ENCODE data around the gene AP1G2.

AP1G2 gene

DNA sequence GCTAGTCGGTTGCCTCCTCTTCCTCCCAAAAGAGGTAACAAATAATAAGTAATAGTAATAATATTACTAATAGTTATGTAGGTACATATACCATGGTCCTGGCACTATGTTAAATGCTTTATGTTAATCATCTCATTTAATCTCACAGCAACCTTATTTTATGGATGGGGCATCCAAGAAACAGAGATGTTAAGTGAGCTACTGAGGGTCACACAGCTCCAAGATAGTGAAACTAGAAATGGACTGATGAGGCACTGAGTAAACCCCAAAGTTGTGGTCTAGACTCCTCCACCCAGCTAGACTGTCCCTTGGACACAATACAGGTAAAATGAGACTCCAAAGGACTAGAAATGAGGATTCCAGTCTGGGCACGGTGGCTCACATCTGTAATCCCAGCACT, 31.1 kb downstream of the AP1G2 start:
- DNase-seq: no peak

DNA sequence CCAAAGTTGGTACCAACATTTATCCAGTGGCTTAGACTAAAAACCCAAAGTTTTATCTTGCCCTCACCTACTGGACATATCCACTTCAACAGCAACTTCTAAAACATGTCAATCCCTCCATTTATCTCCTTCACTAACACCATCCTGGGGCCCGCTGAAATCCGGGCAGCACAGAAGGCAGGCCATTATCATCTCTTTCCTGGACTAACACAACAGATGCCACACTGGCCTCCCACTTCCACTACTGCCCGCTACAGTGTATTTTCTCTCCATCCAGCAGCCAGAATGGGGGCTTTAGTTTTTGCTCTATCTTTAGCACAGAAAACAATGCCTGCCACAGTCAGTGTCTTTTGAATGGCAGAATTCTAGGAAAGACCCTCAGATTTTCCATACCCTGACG, 31.6 kb downstream of the AP1G2 start:
- DNase-seq: no peak

DNA sequence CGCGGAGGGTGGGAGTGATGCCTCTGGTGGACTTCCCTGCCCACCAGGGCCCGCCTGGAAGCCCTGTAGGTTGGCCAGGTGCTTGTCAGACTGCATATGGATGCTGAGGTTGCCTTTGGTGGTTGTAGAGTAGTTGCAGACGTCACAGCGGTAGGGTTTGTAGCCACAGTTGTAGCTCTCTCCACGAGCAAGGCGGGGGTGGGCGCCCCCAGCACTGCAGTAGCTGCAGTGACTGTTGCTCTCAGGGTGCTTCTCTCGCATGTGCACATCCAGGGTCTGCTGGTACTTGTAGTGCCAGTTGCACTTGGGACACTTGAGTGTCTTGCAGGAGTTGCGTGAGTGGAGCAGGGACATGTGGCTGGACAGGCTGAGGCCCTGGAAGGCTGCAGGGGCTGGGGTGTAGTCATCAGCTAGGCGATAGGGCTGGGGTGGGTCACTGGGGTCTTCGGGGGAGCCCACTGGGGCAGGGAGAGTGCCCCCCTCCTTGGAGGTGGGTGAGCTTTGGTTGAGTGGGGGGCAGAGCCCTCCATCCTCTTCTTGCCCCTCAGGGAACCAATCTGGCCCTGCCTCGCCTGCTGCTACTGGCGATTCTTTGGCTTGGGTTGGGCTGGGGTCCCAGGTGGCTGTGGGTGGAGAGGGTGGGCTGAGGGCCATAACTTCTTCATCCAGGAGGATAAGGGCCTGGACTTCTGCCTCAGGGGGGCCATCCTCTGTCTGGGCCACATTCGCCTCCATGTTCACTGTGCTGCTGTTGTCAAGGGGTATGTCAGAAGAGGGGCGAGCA, 33.7 kb downstream of the AP1G2 start:
- no peak for DNase-seq

DNA sequence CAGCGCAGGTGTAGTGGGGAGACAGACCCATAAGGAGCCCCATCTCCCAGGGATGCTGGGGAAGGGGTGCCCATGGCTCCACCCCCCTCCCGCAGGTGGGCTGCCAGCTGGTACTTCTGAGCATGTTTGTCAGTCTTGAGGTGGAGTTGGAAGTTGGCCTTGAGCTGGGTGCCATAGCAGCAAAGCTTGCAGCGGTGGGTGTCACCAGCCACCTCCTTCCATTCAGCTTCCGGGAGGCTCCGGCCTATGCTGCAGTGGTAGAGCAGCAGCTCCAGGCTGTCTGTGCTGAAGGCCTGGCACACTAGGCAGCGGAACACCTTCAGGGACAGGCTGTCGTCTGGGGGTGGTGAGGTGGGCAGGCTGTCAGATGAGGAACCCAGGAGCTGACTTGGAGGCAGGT, 34.9 kb downstream of the AP1G2 start:
- DNase-seq: no peak

DNA sequence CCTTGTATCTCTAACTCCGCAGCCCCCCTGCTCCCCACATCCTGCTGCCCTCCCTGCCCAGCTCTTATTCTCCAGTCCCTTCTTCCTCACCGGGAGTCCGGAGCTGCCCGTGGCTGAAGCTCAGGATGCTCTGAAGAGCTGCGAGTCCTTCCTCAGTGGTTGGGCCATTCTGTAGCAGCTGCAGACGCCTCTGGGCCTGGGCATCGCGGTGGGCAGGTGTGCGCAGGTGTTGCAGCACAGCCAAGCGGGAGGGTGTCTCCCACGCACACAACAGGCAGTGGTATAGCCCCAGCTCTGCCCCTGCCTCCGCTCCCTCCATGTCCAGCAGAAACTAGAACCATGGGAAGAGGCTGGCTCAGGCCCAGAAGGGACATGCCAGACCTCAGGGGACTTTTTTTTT, 36.2 kb downstream of the AP1G2 start:
- DNase-seq: no peak

DNA sequence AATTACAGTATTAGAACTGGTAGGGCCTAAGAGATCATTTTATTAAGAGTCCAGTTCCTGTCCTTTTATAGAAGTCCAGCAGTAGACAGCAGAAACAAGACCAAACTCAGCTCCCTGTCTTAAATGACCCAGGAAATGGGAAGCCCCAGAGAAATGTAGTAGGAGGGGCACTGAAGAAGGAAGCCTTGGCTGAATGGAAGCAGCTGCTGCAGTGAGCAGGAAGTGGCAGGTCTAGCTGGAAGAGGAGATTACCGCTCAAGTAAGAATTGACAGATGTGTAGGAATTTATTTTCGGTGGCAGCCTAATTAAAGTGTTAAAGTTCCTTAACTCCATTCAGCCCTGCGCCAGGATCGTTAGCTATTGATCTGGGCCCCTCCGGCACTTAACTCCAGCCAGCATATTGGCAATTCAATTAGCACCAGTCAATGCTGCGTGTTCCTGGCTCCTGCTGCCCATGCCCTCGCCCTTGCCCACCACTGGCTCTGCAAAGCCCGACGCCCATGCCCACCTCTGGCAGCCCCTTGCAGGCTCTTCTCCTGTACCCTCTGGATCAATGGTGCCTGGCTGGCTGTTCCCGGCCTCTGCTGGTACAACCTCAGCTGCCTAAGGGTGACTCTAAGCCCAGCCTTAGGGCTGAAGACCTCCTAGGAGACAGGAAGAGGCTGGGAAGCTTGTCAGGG, 37.1 kb downstream of the AP1G2 start:
- DNase-seq: no peak

DNA sequence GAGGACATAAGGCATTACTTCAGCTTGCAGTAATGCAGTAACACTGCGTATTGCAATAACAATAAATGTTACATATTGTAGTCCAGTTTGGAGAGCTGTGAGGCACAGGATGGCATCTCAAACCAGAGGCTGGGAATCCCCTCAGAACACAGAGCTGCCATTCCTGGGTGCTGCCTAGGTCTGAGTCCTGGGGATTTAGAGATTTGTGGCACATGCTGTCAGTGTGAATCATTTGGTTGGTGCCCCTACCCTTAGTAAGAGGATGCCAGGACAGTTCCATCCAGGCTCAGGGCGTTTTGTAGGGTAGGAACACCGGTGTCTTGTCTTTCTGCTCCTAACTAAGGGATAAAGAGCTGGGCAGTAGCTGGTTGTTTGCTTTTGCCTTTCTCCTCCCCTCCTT, 38.6 kb downstream of the AP1G2 start:
- DNase-seq: no peak

DNA sequence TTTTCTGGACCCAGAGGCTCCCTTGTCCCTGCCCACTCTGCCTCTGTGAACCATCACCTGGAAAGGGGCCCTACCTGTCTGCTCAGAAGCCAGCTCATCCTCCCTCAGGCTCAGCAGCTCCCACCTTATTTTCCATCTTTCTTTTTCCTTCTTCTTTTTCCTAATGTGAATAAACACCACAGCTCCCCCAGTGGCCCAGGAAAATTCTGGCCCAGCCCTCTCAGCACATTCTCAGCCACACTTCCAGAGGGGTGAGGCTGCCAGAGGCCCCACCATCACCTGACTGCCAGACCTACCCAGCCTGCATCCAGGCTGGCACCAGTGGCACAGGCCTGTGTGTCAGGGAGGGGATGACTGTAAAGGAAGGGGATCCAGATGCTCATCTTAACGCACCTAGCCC, 39.0 kb downstream of the AP1G2 start:
- no peak for DNase-seq

DNA sequence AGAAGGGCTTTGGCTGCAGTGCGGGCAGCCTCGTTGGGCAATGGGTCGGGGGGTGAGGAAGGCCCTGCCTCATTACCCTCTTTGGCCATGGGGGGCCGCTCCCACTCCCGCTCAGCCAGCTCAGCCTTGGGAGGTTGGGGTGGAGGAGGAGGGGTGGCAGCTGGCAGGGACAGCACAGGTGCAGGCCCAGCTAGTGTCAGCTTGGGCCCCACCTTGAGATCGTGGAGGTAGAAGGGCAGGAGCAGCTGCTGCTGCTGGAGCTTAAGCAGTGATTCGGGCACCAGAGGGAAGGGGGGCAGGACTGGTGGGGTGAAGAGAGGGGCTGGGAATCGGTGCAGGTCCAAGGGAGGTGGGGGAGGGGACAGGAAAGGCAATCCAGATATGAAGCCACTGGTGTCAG, 42.0 kb downstream of the AP1G2 start:
- no peak for DNase-seq

DNA sequence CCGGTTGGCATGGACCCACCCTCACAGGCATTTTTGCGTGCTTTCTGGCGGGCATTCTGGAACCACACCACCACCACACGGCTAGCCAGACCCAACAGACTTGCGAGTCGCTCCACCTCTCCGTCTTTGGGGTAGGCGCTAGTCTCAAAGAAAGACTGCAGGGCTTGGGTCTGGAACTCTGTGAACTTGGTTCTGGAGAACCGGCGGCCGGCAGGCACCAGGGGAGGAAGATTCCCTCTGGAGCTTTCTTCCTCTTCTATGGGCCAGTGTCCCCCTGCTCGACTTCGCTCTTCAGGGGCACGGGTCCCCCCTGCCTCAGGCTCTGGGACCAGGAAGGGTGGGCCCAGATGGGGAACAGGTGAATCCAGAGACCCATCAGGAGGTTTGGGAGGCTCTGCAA, 42.6 kb downstream of the AP1G2 start:
- no peak for DNase-seq

DNA sequence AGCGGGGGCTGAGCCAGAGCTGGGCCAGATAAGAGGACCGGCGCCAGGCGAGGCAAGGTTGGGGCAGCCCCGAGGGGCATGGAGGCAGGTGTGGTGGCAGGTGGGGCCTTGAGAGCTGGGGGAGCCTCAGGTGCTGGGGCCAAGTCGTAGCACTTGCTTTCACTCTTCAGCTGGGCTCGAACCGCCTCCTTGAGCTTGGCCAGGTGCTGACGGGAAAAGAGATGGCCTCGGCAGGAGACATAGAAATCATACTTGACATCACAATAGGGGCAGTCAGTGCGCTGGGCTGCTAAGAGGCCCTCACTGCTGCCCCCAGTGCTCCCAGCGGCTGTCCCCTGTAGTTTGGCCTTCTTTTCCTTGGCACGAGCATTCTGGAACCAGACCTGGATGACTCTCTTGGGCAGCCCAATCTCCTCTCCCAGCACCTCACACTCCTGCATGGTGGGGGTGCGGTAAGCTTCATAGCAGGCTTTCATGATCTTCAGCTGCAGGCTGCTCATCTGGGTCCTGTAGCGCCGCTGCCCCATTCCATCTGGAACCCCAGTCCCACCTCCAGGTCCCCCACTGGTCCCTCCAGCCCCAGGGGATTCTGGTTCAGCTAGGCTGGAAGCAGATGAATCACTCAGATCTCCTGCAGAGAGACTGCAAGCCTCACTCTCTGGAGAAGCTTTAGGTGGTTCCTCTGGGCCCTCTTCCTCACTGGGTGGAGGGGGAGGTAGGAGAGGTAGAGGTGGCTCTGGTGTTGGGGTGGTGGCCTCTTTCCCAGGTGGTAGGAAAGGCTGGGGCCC, 44.2 kb downstream of the AP1G2 start:
- no peak for DNase-seq

DNA sequence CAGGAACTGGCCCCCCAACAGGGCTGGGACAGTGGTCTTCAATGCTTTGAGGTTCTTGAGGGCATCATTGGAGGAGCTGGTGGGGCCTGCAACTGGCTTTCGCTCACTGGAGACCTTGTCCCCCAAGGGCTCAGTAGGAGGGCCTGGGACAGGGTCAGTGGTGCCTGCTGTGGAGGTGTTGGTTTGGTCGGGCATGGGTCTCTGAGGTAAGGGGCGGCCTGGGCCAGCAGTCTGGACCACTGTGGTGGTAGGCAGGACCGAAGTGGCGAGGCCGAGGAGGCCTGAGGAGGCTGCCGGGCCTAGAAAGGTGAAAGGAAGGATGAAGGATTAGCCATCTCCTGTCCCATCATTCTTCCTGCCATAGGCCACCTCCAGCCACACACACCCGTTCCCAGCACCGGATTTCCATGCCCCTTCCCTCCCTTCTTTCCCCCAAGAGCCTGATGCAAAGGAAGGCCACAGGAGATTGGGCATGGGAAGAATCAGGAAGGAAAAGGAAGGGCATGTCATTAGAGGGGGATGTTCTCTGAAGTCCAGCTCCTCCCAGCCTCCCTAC, 44.9 kb downstream of the AP1G2 start:
- no peak for DNase-seq

DNA sequence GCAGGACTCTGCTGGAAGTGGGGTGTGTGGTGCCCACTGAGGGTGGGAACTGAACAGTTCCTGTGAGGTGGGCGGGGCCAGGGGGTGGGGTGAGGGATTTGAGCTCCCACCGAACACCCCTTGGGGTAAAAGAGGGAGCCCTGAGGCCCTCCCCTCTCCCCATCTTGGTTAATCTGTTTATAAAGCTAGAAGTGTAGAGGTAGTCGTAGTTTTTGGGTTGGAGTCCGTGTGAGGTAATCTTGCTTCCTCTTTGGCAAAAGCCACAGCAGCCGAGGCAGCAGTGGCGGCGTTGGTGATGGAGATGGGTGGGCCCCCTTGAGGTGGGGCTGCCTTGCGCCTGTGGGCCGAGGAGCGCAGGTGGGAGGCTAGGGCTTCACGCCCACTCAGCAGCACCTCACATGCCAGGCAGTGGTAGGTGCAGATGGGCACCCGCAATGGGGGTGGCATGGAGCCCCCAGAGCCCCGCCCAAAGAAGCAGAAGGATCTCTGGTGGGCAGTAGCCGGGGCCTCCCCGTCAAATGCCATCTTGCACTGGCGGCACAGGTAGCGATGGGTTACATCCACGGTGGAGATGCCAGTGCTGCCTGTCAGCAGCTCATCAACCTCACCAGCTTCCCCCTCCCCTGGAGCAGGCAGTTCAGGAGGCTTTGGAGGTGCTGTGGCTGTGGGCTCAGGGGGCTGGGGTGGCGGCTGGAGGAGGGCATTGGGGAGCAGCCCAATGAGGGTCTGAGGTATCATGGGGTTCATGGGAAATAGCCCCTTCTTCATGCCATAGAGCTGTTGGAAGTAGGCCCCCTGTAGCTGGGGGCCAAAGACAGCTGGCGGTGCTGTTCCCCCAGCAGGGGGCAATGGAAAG, 45.6 kb downstream of the AP1G2 start:
- no peak for DNase-seq

DNA sequence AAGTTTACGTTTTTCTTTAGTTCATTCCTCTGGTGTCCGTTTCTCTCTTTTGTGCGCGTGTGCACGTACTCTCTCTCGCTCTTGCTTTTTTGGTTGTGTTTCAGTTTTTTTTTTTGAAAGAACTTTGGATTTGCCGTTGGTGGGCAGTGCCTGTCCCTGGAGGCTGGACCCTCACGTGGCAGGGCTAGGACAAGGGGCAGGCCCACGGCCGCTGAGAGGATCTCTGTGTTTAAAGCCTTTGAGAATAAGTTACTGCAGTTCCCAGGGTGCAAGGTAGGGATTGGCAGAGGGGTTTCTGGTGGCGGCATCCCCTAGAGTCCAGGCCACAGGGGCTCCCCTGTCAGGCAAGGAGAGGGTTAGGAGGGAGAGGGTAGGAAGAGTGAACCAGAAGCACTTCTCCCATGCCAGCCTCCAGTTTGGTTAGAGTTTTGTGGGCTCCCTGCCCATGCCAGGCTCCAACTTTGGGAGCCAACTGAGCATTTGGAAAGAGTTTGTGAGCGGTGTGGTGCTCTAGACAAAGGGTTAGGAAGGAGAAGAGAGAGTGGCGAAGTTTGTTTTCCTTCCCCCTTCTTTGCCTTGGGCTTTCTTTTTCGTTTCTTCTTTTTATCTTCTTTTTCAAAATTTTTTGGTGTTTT, 46.6 kb downstream of the AP1G2 start:
- no peak for DNase-seq

DNA sequence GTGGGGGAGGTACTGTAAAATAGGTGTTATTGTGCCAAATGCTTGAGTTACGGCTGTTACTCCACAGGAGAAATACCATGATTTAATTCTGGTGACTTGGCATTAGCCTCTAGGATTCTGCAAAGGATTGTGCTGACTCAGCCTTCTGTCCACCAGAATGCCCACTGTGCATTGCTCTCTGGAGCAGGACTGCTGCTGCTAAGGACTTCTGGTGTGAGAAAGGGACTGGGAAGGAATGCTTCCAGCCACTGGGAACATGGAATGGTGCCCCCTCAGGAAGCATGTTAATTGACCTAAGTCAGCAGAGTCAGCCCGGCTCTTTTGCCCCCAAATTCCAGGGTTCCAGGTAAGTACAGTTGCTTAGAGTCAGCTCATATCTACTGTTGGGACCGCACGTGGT, 48.9 kb downstream of the AP1G2 start:
- DNase-seq: no peak

DNA sequence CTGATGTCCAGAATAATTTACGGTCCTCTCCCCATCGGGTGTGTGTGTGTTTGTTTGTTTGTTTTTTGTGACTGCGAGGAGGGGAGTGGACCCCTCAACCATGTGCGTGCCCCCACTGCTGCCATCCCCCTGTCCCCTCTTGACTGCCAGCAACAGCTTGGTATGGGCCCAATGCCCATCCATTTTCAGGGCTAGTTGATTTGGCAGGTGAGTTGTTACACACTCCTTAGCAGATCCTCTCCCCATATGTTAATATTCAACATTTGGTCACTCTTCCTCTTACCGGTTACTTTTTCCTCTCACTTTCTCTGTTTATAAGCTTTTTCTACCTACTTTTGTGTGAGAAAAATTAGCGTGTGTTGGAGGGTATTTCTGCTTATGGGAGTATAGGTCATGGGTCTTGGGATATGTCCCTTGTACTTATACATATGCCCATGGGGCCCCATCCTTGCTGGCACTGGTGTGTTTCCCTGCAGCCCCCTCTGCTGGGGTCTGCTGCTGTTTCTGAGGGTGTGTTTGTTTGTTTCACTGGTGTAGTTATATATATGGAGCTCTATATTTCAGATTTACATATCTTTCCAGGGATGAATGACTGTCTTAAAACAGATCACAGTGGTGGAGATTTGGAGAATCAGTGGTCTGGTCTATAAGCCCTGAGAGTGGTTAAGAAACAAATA, 49.8 kb downstream of the AP1G2 start:
- no peak for DNase-seq

DNA sequence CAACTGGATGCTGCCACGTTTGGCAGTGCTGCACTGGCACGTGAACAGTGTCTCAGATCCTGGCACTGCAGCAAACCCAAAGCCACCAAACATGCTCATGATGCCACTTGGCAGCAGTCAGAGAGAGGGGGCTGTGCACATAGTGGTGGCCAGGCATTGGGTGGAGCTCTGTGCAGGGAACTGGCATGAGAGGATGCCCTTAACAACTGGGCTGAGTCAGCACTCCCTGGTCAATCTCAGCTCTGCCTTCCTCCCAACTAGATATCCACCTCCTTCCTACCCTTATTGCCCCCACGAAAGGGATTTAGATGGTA, 53.0 kb downstream of the AP1G2 start:
- DNase-seq: no peak

DNA sequence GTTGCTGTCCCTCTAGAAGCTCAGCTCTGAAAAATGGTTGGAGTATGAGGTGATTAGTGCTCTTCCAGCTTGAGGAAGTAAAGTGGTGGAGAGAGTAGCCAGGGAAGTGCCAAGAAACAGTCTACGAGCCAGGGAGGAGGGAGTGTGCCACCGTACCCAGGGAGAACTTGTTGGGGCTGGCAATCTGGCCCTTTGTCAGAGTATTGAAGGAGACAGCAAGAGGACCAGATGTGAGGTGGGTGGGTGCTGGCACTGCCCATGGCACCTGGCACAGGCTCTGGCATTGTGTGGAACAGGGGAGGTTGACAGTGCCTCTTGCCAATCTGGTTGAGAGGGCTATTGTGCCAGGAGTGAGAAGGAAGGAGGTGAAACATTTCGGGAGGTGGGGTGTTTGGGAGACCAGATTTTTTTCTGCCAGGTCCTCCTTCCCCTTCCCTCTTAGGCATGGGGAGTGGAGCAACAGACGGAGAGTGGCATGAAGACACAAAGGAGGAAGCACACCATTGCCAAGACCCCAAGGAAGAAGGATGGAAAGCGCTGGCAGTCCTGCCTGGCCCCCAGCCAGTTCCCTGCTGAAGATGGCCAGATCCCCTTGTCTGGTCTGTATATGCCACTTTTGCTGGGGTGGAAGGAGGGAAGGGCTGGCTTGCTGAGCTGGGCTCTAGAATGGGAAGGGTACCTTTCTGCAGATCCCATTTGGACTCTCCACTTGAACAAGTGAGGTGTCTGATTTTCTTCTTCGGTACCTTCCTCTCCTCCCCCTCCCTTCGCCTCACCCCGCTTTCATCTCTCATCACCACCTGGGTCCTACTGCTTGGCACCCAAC, 53.6 kb downstream of the AP1G2 start:
- DNase-seq: no peak

DNA sequence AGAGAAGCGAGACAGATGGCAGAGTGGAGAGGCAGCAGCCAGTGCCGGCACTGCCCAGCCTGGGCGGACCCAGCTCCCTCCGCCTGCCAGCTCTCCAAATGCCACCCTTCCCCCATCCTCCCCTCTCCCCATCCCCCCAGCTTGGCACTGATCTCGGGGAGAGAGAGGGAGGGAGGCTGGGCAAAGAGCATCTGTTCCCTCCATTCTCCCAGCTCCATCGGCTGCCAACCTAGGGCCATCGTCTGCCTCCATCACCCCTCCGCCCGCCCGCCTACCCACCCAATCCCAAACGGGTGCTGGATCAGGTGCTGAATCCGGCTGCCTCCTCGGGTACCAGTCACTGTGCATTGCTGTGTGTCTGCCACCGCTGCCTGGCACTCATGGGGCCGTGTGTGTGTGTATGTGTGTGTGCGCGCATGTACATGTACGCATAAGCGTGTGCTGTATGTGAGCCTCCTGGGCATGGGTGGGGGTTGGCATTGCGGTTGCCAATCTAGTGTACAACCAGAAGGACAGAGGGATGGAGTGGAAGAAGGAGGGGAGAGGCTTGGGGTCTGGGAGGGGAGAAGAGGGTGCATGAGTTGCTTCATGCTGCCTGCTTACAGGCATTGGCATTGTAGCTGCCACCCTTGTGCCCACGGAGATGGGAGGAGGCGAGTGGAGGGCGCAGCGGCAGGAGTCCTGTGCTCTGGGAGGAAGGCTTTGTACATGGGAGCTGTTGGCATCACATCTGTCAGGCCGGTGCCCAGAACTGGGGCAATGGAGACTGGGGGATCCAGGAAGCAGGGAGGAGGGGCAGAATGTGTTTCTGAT, 54.4 kb downstream of the AP1G2 start:
- no peak for DNase-seq

DNA sequence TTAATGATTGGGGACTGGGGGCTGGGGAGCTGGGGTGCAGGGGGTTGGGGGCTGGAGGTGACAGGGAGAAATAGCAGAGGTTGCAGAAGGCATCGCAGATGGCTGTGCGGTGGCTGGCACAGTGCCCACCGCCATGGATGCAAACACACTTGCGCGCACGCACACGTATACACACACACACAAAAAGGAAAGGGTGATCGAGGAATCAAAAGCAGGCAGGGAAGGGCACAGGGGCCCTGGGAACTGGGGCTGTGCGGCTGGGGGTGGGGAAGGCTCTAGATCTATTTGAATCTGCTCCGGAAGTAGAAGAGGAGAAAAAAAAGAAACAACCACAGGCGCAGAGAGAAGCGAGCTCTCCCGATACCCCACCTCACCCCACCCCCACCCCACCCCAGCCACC, 55.4 kb downstream of the AP1G2 start:
- DNase-seq: no peak
